Epithelial cell of esophagus (primary cell): ENCODE results near the gene PDE6C.

Source experiments
- DNase-seq: peaks from one replicate; pipeline ENCODE4 v3.0.0; 2010; ENCODE audit warnings: low read depth
- H3K4me3 ChIP-seq: 2 replicates; pipeline ENCODE4 v1.5.1; 2011; ENCODE audit warnings: mild to moderate bottlenecking, low read length, control low read depth
- TF ChIP-seq, protein P1 (sequence below): IDR thresholded peaks from 2 replicates; pipeline ENCODE4 v1.5.1; 2011; ENCODE audit warnings: low read depth, mild to moderate bottlenecking, low read length, control low read depth, inconsistent platforms; ENCODE audit not compliant: insufficient read depth; ENCODE audit errors: missing control alignments

PDE6C gene

DNA sequence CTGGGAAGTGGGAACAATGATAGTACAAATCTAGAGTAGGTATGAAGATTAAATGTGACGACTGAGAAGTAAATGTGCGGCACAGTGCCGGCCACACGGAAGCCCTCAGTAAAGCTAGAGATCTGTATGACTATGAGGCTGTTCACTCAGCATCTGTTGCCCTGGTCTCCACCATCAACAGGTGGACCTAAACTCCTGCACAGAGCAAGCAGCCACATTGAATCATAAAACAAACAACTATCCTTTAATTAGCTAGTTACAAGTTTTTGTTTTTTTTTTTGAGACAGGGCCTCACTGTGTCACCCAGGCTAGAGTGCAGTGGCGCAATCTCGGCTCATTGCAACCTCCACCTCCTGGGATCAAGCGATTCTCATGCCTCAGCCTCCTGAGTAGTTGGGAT, 27.9 kb upstream of the PDE6C start:
- no peak overlapping the region for H3K4me3 ChIP-seq
- no peak for DNase-seq
- TF ChIP-seq, protein P1, sequence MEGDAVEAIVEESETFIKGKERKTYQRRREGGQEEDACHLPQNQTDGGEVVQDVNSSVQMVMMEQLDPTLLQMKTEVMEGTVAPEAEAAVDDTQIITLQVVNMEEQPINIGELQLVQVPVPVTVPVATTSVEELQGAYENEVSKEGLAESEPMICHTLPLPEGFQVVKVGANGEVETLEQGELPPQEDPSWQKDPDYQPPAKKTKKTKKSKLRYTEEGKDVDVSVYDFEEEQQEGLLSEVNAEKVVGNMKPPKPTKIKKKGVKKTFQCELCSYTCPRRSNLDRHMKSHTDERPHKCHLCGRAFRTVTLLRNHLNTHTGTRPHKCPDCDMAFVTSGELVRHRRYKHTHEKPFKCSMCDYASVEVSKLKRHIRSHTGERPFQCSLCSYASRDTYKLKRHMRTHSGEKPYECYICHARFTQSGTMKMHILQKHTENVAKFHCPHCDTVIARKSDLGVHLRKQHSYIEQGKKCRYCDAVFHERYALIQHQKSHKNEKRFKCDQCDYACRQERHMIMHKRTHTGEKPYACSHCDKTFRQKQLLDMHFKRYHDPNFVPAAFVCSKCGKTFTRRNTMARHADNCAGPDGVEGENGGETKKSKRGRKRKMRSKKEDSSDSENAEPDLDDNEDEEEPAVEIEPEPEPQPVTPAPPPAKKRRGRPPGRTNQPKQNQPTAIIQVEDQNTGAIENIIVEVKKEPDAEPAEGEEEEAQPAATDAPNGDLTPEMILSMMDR: no peak

DNA sequence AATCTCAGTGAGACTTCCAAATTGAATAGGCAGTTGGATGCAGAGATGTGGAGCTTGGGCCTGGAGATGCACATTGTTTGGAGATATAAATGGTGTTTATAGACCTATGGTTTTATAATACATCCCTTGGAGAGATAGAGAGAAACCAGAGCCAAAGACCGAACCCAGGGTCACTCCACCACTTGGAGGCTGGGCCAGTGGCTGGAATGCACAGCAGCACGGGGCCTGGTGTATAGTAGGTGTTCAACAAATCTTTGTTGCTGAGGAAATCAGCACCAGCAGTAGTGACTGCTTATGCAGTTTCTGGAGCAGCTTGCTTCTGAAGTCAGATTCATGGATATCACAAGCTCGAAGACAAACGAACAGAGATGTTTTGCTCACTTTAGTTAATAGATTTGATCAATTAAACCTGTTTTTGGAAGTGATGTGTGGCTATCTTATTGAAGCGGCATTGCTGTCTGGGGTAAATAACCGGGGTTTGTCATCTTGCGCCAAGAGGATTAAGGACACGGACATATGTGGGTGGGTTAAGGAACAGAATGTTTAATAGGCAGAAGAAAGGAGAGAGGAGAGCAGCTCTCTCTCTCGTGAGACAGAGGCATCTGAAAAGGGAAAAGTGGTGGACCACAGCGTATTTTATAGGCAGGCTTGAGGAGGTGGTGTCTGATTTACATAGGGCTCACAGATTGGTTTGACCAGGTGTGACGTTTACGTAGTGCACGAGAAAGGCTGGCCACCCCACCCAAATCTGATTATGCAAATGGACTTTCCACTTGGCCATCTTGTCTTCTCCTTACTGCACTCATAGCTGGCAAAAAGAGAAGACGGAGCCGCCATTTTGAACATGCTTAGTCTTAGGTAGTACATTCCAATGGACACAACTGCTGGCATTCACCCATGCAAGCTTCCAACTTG, 22.4 kb upstream of the PDE6C start:
- no peak for DNase-seq
- no peak overlapping the region for H3K4me3 ChIP-seq
- TF ChIP-seq, protein P1: no peak

DNA sequence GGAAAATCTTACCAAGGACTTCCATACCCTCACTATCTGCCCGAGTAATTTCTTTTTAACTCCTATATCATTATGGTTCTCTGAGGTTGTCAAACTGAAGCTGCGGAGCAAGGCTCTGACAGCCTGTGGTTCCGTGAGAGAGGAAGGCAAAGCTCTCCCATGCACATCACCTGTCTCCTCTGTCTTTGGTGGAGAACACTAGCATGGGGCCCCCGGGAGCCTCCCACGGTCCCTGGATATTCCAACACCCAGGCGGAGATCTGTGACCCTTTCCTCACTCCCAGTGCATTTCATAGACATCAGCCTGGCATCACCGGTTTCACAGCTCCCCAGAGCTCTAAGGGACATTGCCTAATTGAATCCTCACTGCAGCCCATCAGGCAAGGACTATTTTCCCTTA, 21.7 kb upstream of the PDE6C start:
- TF ChIP-seq, protein P1: no peak
- H3K4me3 ChIP-seq: no peak overlapping the region

DNA sequence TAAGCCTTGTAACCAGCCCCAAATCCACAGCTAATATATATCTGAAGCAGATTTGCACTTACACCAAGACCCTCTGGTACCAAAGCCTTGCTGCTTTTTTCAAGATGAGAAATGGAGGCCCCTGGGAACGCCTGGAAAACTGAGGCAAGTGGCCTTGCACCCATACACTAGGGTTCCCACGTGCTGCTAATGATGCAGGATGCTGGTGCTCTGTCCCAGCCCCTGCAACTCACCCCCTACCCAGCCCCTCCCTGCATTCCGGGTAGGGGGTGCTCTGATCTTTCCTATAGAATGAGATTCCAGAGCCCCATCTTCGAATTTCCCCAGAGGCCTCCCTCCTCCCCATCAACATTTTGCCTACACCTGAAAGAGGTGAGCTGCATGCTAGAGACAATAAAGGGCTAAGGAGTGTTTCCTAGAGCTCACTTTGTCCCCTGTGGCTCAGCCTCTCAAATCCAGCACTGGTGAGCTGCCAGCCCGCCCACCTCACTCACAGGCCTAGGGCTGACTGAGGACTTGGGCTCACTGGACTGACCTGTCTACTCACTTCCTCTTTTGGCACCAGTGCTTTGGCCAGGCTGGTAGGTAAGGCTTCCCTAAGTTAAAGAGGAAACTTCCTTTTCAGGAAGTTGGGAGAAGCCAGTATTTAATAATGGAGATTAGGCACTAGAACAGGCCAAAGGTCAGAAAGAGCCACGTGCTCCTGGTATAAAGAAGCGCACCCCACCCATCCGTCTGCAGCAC, 21.1 kb upstream of the PDE6C start:
- TF ChIP-seq, protein P1: no peak
- no peak overlapping the region for H3K4me3 ChIP-seq
- DNase-seq: no peak

More for the DNA sequence above, 21.7 kb upstream of the PDE6C start:
- no peak for DNase-seq

DNA sequence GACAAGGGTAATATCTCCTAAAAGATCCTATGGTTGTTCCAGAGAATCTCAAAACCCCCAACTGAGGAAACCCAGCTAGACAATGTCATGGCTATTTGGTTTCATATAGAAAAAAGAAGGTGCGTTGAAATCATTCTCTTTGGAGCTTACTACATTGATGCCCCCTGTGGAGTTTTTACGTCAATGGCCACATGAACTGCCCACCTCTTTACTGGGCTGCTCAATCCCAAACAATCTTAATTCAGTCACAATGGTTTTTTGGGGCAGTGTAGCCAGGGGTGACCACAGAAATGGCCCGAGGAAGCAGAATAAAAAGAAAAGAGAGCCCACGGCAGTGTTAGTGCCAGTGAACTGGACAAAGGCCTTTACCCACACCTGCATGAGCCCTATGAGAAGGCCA, 19.1 kb upstream of the PDE6C start:
- no peak overlapping the region for H3K4me3 ChIP-seq
- TF ChIP-seq, protein P1: no peak
- DNase-seq: no peak

DNA sequence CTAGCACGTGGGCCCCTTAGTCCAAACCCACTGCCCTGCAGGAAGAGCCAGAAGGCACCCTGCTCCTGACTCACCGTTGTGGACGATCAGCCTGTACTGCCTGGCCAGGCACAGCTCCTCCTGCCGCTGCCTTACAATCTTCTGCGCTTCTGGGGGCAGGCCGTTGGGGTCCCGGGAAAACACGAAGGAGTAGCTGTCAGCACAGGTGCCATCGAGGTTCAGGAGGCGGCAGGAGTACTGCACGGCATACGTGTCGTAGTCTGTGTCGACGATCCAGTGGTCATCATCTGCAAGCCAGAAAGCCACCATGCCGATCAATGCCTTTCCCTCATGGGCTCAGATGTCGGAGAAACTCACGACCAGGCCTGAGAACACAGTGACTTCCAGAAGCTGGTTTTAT, 18.6 kb upstream of the PDE6C start:
- TF ChIP-seq, protein P1: no peak
- no peak for DNase-seq
- no peak overlapping the region for H3K4me3 ChIP-seq
